HG03025 (cell line): Measurements from ENCODE around the gene UGT1A1.
"Not testable (repeated sequence)": the region's sequence is repeated elsewhere in the genome, so short reads cannot be mapped to it uniquely, and the experiment has no call there.

Experiments used
- ATAC-seq: cut with Tn5 transposase; IDR thresholded peaks from one replicate; pipeline ENCODE4 v1.9.1; 2021; ENCODE audit warnings: mild to moderate bottlenecking, moderate library complexity; ENCODE audit not compliant: unreplicated experiment, low FRiP score

The UGT1A1 gene

DNA sequence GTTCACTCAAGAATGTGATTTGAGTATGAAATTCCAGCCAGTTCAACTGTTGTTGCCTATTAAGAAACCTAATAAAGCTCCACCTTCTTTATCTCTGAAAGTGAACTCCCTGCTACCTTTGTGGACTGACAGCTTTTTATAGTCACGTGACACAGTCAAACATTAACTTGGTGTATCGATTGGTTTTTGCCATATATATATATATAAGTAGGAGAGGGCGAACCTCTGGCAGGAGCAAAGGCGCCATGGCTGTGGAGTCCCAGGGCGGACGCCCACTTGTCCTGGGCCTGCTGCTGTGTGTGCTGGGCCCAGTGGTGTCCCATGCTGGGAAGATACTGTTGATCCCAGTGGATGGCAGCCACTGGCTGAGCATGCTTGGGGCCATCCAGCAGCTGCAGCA, at the start of gene UGT1A1:
Gene UGT1A1 (plus strand): TSS at position 228 of the 400 bp plus-strand sequence. CDS start 18 bp downstream, at position 246.
- no peak for ATAC-seq

DNA sequence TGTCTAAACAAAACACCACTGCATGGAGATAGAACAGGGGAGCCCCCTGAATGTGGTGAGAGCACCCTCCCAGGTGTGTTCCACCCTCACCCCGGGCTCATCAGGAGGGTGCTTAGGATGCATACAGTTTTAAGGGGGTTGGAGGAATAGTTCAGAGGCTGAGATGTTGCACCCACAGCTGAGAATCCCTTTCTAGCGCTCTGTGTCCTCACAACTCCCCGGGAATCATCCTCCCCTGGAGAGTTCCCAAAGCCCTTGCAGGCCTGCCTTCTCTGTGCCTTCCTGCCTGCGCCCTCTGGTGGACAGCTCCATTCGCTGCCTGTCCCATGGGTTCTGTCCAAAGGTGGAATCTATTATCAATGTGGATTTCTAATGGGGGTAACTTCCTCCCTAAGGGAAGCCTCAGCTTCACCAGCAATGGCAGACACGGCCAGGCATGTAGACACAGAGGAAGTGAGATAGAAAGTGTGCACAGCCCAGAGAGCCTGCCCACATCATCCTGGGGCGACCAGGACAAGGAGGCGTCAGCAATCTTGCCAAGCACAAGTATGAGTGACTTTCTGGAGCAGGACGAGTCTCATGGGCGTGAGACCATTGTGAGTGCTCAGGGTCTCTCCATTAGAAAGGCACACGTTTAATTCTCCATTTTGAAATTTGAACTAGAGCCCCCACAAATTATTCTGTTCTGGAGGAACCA, 48.6 kb upstream of the UGT1A1 start:
- ATAC-seq, result no peak

DNA sequence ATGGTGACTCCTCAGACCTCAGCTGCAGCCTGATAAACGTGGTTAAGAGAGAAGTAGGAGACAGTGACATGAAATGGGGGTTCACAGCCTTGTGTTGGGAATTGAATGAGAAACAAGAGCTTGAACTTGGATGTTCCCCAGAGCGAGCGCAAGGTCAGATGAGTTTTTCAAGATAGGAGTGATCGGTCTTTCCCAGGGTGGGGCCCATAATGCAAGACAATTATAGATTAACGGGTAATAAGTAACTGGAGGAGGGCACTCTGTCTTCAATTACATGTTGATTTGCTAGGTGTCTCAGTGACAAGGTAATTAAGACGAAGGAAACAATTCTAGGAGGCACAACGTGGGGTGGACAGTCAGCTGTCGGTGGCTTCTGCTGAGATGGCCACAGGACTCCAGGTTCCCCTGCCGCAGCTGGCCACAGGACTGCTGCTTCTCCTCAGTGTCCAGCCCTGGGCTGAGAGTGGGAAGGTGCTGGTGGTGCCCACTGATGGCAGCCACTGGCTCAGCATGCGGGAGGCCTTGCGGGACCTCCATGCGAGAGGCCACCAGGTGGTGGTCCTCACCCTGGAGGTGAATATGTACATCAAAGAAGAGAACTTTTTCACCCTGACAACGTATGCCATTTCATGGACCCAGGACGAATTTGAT, 47.3 kb upstream of the UGT1A1 start, which contains the start of gene UGT1A5:
Gene UGT1A5 (plus strand): TSS at position 297 of the 651 bp plus-strand sequence. CDS start 85 bp downstream, at position 382.
- no peak for ATAC-seq

DNA sequence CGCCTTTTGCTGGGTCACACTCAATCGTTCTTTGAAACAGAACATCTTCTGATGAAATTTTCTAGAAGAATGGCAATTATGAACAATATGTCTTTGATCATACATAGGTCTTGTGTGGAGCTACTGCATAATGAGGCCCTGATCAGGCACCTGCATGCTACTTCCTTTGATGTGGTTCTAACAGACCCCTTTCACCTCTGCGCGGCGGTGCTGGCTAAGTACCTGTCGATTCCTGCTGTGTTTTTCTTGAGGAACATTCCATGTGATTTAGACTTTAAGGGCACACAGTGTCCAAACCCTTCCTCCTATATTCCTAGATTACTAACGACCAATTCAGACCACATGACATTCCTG, 46.8 kb upstream of the UGT1A1 start:
- ATAC-seq, result no peak

DNA sequence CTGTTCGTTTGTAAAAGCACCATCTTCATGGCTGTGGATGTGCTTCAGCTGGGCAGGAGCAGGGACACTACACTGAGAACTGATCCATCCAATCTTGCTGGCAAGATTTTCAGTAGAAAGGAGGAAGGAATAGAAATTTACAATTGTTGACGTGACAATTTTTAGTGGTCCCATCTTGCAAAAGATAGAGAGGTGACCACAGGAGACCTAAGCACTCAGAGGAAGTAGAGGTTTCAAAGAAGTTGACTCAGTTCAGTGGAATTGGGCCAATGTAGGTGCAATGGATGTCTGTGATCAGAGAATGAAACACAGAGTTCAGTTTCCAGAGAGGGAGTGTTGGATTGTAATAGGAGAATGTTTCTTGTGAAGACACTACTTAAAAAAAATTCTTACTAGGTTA, 45.9 kb upstream of the UGT1A1 start:
- no peak for ATAC-seq

DNA sequence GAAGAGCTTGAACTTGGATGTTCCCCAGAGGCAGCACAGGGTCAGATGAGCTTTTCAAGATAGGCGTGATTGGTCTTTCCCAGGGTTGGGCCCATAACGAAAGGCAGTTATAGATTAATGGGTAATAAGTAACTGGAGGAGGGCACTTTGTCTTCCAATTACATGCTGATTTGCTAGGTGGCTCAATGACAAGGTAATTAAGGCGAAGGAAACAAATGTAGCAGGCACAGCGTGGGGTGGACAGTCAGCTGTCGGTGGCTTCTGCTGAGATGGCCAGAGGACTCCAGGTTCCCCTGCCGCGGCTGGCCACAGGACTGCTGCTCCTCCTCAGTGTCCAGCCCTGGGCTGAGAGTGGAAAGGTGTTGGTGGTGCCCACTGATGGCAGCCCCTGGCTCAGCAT, 41.5 kb upstream of the UGT1A1 start, which contains the start of gene UGT1A4:
Gene UGT1A4 (plus strand): TSS at position 185 of the 400 bp plus-strand sequence. CDS start 85 bp downstream, at position 270.
- no peak for ATAC-seq

DNA sequence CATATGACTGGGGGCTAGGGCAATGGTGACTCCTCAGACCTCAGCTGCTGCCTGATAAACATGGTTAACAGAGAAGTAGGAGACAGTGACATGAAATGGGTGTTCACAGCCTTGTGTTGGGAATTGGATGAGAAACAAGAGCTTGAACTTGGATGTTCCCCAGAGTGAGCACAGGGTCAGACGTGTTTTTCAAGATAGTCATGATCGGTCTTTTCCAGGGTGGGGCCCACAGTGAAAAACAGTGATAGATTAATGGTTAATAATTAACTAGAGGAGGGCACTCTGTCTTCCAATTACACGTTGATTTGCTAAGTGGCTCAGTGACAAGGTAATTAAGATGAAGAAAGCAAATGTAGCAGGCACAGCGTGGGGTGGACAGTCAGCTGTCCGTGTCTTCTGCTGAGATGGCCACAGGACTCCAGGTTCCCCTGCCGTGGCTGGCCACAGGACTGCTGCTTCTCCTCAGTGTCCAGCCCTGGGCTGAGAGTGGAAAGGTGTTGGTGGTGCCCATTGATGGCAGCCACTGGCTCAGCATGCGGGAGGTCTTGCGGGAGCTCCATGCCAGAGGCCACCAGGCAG, 31.3 kb upstream of the UGT1A1 start, which contains the start of gene UGT1A3:
Gene UGT1A3 (plus strand): TSS at position 320 of the 579 bp plus-strand sequence. CDS start 85 bp downstream, at position 405.
- no peak for ATAC-seq

DNA sequence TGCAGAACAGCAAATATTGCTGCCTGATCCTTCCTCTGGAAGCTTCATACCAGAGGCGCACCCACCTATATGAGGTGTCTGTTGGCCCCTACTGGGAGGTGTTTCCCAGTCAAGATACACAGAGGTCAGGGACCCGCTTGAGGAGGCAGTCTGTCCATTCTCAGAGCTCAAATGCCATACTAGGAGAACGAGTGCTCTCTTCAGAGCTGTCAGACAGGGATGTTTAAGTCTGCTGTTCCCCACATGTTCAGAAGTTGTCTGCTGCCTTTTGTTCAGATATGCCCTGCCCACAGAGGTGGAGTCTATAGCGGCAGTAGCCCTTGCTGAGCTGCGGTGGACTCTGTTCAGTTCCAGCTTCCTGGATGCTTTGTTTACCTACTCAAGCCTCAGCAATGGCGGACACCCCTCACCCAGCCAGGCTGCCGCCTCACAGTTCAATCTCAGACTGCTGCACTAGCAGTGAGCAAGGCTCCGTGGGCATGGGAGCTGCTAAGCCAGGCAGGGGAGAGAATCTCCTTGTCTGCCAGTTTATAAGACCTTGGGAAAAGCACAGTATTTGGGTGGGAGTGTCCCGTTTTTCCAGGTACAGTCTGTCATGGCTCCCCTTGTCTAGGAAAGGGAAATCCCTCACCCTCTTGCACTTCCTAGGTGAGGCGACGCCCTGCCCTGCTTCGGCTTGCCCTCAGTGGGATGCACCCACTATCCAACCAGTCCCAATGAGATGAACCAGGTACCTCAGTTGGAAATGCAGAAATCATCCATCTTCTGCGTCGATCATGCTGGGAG, 23.0 kb upstream of the UGT1A1 start:
- ATAC-seq, result not testable (repeated sequence)

DNA sequence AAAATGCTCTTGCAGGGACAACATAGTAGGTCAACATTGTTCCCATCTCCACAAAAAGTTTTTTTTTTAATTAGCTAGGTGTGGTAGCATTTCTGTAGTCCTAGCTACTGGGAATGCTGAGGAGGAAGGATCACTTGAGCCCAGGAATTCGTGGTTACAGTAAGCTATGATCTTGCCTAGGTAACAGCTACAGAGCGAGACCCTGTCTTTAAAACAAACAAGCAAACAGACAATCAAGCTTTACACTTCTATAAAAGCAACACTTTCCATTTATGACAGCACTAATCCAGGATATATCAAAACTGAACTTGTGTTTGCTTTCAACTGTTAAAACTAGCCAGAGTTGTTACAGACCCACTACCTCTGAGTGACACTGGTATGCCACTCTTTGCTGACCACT, 19.2 kb upstream of the UGT1A1 start:
- ATAC-seq, result no peak

DNA sequence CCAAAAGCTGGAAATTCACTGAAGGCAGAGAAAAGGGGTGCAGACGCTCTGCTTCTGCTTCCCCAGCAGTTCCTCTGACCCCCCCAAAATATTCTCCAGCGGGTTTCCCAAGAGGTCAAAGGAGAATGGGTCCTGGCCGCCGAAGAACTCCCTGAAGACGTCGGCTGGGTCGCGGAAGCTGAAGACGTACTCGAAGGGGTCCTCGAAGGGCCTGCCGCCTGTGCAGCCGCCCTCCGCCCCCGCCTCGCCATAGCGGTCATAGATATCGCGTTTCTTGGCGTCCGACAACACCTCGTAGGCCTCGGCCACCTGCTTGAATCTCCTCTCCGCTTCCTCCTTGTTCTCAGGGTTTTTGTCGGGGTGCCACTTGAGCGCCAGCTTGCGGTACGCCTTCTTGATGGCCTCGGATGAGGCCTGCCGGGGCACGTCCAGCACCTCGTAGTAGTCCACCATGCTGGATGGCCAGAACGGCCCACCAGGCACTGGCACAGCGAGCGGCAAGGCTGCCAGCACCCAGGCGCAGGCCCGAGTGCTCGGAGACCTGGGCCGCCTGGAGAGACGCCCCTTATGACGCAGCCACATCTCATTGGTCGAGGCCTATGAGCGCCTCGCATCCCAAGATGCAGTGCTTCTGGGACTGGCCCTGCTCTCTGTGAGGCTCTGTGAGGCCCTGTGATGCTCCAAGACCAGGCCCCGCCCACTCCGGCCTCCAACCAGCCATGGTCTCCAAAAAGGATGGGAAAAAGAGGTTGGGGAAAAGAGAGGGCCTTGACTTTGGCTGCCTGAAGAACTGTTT, 16.4 kb upstream of the UGT1A1 start:
- ATAC-seq, result no peak

DNA sequence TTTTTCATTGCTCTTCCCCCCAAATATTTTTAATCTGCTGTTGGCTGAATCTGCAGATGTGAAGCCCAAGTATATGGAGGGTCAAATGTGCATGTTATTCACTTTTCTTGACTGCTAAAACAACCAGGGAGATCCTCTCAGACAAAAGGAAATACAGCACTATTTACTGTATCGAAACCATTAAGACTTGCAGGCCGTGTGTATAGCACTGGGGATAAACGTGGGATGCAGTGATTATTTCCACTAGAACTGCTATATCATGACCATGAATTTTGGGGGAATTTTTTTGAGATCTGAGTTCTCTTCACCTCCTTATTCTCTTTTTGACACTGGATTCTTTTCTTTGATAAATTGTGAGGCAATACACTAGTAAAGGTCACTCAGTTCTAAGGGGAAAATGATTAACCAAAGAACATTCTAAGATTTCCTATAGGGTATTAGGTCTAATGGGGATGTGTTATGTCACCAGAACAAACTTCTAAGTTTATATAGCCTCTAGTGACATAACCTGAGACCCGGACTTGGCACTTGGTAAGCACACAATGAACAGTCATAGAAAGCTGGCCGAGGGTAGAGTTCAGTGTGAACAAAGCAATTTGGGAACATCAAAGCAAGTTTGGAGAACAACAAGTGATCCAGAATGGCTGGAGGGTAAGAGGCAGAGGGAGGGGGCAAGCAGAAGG, 14.9 kb upstream of the UGT1A1 start:
- ATAC-seq, result no peak

DNA sequence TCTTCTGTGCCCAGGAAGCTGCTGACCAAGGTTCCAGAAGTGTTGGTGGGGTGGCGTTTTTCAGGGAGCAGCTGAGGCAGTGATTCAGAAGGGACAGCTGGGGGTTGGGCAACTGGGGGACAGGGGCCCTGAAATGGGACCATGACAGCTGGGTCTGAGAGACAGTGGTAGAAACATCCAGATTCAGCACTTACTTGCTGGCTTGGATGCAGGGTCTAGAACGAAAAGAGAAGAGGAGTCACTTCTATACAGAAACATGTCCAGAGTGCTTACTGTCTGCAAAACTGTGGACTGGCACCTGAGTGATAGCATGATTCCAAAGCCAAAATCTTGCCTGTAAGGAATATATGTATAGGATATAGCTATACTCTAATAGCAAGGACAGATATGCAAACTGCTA, 14.2 kb upstream of the UGT1A1 start:
- not testable (repeated sequence) for ATAC-seq

DNA sequence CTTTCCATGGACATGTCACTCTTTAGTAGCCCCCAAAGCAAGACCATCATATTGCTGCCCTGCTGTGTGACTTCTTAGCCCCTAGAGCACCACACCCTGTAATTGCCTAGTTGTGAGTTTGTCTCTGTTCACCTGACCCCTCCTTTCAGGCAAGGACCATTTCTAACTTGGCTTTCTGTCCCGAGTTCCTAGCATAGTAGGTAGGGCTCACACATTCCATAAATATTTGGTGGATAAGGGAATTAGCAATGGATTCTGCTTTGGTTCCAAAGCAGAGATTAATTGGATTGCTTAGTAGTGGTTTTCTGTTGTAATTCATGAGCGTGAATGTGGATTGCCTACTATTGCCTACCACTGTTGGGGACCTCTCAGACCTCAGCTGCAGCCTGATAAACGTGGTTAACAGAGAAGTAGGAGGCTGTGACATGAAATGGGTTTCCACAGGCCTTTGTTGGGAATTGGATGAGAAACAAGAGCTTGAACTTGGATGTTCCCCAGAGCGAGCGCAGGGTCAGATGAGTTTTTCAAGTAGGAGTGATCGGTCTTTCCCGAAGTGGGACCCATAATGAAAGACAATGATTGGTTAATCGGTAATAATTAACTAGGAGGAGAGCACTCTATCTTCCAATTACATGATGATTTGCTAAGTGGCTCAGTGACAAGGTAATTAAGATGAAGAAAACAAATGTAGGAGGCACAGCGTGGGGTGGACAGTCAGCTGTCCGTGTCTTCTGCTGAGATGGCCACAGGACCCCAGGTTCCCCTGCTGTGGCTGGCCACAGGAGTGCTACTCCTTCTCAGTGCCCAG, 13.4 kb upstream of the UGT1A1 start:
- no peak for ATAC-seq

DNA sequence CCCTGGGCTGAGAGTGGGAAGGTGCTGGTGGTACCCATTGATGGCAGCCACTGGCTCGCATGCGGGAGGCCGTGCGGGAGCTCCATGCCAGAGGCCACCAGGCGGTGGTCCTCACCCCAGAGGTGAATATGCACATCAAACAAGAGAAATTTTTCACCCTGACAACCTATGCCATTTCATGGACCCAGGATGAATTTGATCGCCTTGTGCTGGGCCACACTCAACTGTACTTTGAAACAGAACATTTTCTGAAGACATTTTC, 12.9 kb upstream of the UGT1A1 start:
- no peak for ATAC-seq

DNA sequence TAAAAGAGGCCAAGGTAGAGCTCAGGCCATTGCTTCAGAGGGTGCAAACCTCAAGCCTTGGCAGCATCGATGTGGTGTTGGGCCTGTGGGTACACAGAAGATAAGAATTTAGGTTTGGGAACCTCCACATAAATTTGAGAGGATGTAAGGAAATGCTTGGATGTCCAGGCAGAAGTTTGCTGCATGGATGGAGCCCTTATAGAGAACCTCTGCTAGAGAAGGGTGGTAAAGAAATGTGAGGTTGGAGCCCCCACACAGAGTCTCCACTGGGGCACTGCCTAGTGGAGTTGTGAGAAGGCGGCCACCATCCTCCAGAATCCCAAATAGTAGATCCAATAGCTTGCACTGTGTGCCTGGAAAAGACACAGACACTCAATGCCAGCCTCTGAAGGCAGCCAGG, 9.4 kb upstream of the UGT1A1 start:
- ATAC-seq, result not testable (repeated sequence)

DNA sequence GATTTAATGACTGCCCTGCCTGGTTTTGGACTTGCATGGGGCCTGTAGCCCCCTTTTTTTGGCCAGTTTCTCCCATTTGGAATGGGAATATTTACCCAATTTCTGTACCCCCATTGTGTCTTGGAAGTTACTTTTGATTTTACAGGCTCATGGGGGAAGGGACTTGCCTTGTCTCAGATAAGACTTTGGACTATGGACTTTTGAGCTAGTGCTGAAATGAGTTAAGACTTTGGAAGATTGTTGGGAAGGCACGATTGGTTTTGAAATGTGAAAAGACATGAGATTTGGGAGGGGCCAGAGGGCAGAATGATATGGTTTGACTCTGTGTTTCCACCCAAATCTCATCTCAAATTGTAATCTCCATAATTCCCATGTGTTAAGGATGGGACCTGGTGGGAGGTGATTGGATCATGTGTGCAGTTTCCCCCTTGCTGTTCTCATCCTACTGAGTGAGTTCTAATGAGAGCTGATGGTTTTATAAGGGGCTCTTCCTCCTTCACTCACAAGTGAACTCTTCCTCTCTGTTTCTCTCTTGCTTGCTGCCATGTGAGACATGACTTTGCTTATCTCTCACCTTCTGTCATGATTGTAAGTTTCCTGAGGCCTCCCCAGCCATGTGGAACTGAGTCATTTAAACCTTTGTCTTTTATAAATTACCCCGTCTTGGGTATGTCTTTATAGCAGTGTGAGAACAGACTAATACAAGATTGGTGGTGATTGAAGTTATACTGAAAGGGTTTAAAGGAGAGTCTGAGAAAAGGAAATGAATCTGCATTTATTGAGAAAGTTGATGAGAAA, 8.7 kb upstream of the UGT1A1 start:
- ATAC-seq, result not testable (repeated sequence)

DNA sequence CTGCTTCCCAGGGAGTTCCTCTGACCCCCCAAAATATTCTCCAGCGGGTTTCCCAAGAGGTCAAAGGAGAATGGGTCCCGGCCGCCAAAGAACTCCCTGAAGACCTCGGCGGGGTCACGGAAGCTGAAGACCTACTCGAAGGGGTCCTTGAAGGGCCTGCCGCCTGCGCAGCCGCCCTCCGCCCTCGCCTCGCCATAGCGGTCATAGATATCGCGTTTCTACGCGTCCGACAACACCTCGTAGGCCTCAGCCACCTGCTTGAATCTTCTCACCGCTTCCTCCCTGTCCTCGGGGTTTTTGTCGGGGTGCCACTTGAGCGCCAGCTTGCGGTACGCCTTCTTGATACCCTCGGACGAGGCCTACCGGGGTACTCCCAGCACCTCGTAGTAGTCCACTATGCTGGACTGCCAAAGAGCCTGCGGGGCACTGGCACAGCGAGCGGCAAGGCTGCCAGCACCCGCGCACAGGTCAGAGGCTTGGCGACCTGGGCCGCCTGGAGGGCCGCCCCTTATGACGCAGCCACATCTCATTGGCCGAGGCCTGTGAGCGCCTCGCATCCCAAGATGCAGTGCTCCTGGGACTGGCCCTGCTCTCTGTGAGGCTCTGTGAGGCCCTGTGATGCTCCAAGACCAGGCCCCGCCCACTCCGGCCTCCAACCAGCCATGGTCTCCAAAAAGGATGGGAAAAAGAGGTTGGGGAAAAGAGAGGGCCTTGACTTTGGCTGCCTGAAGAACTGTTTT, 5.0 kb upstream of the UGT1A1 start:
- no peak for ATAC-seq
